H1 (cell line): ENCODE measurements around the gene ATAD3B. TPM values are rescaled to one million over a fixed set of nuclear protein-coding genes. Genes with fewer than 3 reads are reported as not detected.

ENCODE experiments used
- CTCF ChIA-PET: fragments of 300-600 bp; sonication (Branson Sonifier 250); formaldehyde crosslinking; loops from one replicate; lab custom pipeline; 2021; ENCODE audit not compliant: partially characterized antibody; lab: Charles Lee
- POLR2A ChIA-PET: fragments of 300-600 bp; sonication (Branson Sonifier 250); formaldehyde crosslinking; loops from one replicate; lab custom pipeline; 2021; ENCODE audit warnings: inconsistent platforms; ENCODE audit not compliant: partially characterized antibody; lab: Charles Lee
- DNase-seq, 2 experiments: peaks; one replicate each; pipeline versions ENCODE4 v3.0.0 to v3.0.0-alpha.2; 2010 to 2022; ENCODE audit warnings: low spot score in 2 of 2, low read depth in 1 of 2, mixed read lengths in 1 of 2
- FAIRE-seq: peaks from 2 replicates; lab custom pipeline; 2011; peaks lifted over from hg19 to GRCh38; lab: Jason Lieb, UNC
- H2AFZ ChIP-seq: 2 replicates; pipeline ENCODE4 v1.8.1; 2012; ENCODE audit warnings: low read length, inconsistent platforms
- H2AK5ac ChIP-seq: 2 replicates; pipeline ENCODE4 v1.6.1; 2013; ENCODE audit warnings: low read depth, low read length
- H2BK120ac ChIP-seq: replicated peaks from 2 replicates; pipeline ENCODE3; 2013; ENCODE audit warnings: low read depth, low read length, inconsistent platforms
- H2BK12ac ChIP-seq: 2 replicates; pipeline ENCODE4 v1.6.1; 2013; ENCODE audit warnings: low read depth, low read length
- H2BK15ac ChIP-seq: 2 replicates; pipeline ENCODE4 v1.6.1; 2013; ENCODE audit warnings: low read length
- H2BK20ac ChIP-seq: 2 replicates; pipeline ENCODE4 v1.6.1; 2013; ENCODE audit warnings: low read length
- H2BK5ac ChIP-seq: 2 replicates; pipeline ENCODE4 v1.6.1; 2013; ENCODE audit warnings: low read depth, low read length
- H3K14ac ChIP-seq: 2 replicates; pipeline ENCODE4 v1.6.1; 2013; ENCODE audit warnings: inconsistent platforms; ENCODE audit not compliant: insufficient read length
- H3K18ac ChIP-seq: 2 replicates; pipeline ENCODE4 v1.6.1; 2013; ENCODE audit warnings: low read length; ENCODE audit errors: extremely low read depth
- H3K23ac ChIP-seq: 2 replicates; pipeline ENCODE4 v1.6.1; 2013; ENCODE audit warnings: inconsistent platforms; ENCODE audit not compliant: insufficient read length
- H3K23me2 ChIP-seq: 2 replicates; pipeline ENCODE4 v1.6.1; 2013; ENCODE audit warnings: low read depth, low read length
- H3K27ac ChIP-seq: 2 replicates; pipeline ENCODE4 v1.6.1; 2011; ENCODE audit warnings: low read depth, low read length, inconsistent platforms
- H3K27me3 ChIP-seq, 4 experiments: replicated peaks in 1 of 4; 1 replicate in 1 of 4; 2 replicates in 3 of 4; pipeline versions ENCODE4 v1.6.1 to v1.8.1; 2011 to 2013; ENCODE audit warnings: low read length in 3 of 4, mild to moderate bottlenecking in 3 of 4, inconsistent platforms in 2 of 4, mixed read lengths in 2 of 4, moderate library complexity in 1 of 4; ENCODE audit not compliant: control insufficient read depth in 3 of 4, insufficient read depth in 3 of 4; ENCODE audit errors: extremely low read depth in 1 of 4
- H3K36me3 ChIP-seq, 4 experiments: 2 replicates each; pipeline versions ENCODE4 v1.6.1 to v1.8.1; 2011 to 2013; ENCODE audit warnings: mild to moderate bottlenecking in 4 of 4, low read length in 3 of 4, moderate library complexity in 2 of 4, control low read depth in 1 of 4, inconsistent platforms in 1 of 4; ENCODE audit not compliant: insufficient read depth in 4 of 4, control insufficient read depth in 2 of 4
- H3K4ac ChIP-seq: replicated peaks from 2 replicates; pipeline ENCODE3; 2013; ENCODE audit warnings: low read length, low read depth, mixed read lengths, inconsistent platforms; ENCODE audit not compliant: insufficient read length
- H3K4me1 ChIP-seq, 4 experiments: replicated peaks in 1 of 4; 1 replicate in 1 of 4; 2 replicates in 3 of 4; pipeline versions ENCODE4 v1.6.1 to v1.8.1; 2011 to 2013; ENCODE audit warnings: low read length in 3 of 4, inconsistent platforms in 2 of 4, mixed read lengths in 1 of 4; ENCODE audit not compliant: insufficient read depth in 4 of 4, control insufficient read depth in 3 of 4
- H3K4me2 ChIP-seq, 2 experiments: 2 replicates each; pipeline versions ENCODE4 v1.6.1 to v1.8.1; 2011 to 2013; ENCODE audit warnings: low read depth in 2 of 2, low read length in 2 of 2, control low read depth in 1 of 2, inconsistent platforms in 1 of 2, mild to moderate bottlenecking in 1 of 2; ENCODE audit not compliant: insufficient read depth in 1 of 2
- H3K4me3 ChIP-seq, 4 experiments: fragments of 200-600, 300-600 bp in 1 of 4; sonication (generic), shearing (Covaris generic), sonication (Bioruptor Twin) in 1 of 4; 2 replicates each; pipeline versions ENCODE4 v1.5.1 to v1.8.1; 2011 to 2016; ENCODE audit warnings: low read length in 4 of 4, low read depth in 3 of 4, control low read depth in 2 of 4, inconsistent platforms in 2 of 4, mild to moderate bottlenecking in 2 of 4, mixed read lengths in 1 of 4, moderate library complexity in 1 of 4; ENCODE audit not compliant: insufficient read depth in 2 of 4; ENCODE audit errors: extremely low read depth in 1 of 4
- H3K56ac ChIP-seq: replicated peaks from 2 replicates; pipeline ENCODE3; 2013; ENCODE audit warnings: low read depth, mild to moderate bottlenecking, mixed read lengths, low read length, inconsistent platforms; ENCODE audit not compliant: insufficient read length
- H3K79me1 ChIP-seq: 2 replicates; pipeline ENCODE4 v1.6.1; 2013; ENCODE audit warnings: low read depth, low read length, control low read depth
- H3K79me2 ChIP-seq, 2 experiments: 2 replicates each; pipeline versions ENCODE4 v1.6.1 to v1.8.1; 2012 to 2013; ENCODE audit warnings: low read length in 2 of 2, mild to moderate bottlenecking in 2 of 2, inconsistent platforms in 1 of 2; ENCODE audit not compliant: insufficient read depth in 2 of 2, control insufficient read depth in 1 of 2
- H3K9ac ChIP-seq, 4 experiments: replicated peaks in 1 of 4; 1 replicate in 1 of 4; 2 replicates in 3 of 4; pipeline versions ENCODE4 v1.6.1 to v1.8.1; 2011 to 2013; ENCODE audit warnings: low read depth in 3 of 4, low read length in 3 of 4, control low read depth in 2 of 4, mild to moderate bottlenecking in 2 of 4, moderate library complexity in 2 of 4, inconsistent platforms in 1 of 4; ENCODE audit errors: extremely low read depth in 1 of 4
- H3K9me3 ChIP-seq, 2 experiments: 2 replicates each; pipeline versions ENCODE4 v1.6.1 to v1.8.1; 2012 to 2013; ENCODE audit warnings: mild to moderate bottlenecking in 2 of 2, moderate library complexity in 2 of 2, control low read depth in 1 of 2, inconsistent platforms in 1 of 2, low read depth in 1 of 2, low read length in 1 of 2, mixed read lengths in 1 of 2; ENCODE audit not compliant: insufficient read depth in 2 of 2
- H4K20me1 ChIP-seq, 2 experiments: replicated peaks in 1 of 2; 2 replicates each; pipeline versions ENCODE3 to v1.8.1; 2011 to 2013; ENCODE audit warnings: inconsistent platforms in 2 of 2, low read length in 2 of 2, mild to moderate bottlenecking in 1 of 2; ENCODE audit not compliant: insufficient read depth in 2 of 2, control insufficient read depth in 1 of 2
- H4K5ac ChIP-seq: 2 replicates; pipeline ENCODE4 v1.6.1; 2013; ENCODE audit warnings: low read length, low read depth, mixed read lengths, inconsistent platforms; ENCODE audit not compliant: insufficient read length
- H4K8ac ChIP-seq: 2 replicates; pipeline ENCODE4 v1.8.0; 2013; ENCODE audit warnings: mild to moderate bottlenecking, moderate library complexity, low read length, inconsistent platforms; ENCODE audit not compliant: insufficient read depth; ENCODE audit errors: extremely low read depth
- H4K91ac ChIP-seq: replicated peaks from 2 replicates; pipeline ENCODE3; 2013; ENCODE audit warnings: low read length, mixed read lengths, inconsistent platforms; ENCODE audit not compliant: insufficient read length
- ATF2 ChIP-seq: IDR thresholded peaks from 2 replicates; pipeline ENCODE4 v1.6.1; 2012; ENCODE audit warnings: low read length, inconsistent platforms
- BACH1 ChIP-seq: IDR thresholded peaks from 2 replicates; pipeline ENCODE4 v1.6.1; 2012; ENCODE audit warnings: low read length, improper control_type of control experiment
- MAFK ChIP-seq: IDR thresholded peaks from 2 replicates; pipeline ENCODE4 v1.6.1; 2012; ENCODE audit warnings: low read depth, mild to moderate bottlenecking, improper control_type of control experiment, low read length
- POLR2AphosphoS5 ChIP-seq: IDR thresholded peaks from 2 replicates; pipeline ENCODE4 v1.6.1; 2011; ENCODE audit warnings: low read depth, low read length
- RXRA ChIP-seq: IDR thresholded peaks from 2 replicates; pipeline ENCODE4 v1.6.1; 2011; ENCODE audit warnings: low read depth, mild to moderate bottlenecking, low read length, moderate library complexity; ENCODE audit not compliant: insufficient read depth
- SIN3A ChIP-seq, 2 experiments: IDR thresholded peaks in 1 of 2; conservative IDR thresholded peaks in 1 of 2; 2 replicates each; pipeline ENCODE4 v1.6.1; 2011 to 2012; ENCODE audit warnings: low read length in 2 of 2, improper control_type of control experiment in 1 of 2, low read depth in 1 of 2, mild to moderate bottlenecking in 1 of 2
- SP1 ChIP-seq: IDR thresholded peaks from 2 replicates; pipeline ENCODE4 v1.6.1; 2011; ENCODE audit warnings: low read depth, low read length
- TAF1 ChIP-seq: IDR thresholded peaks from 2 replicates; pipeline ENCODE4 v1.6.1; 2011; ENCODE audit warnings: mild to moderate bottlenecking, low read depth, low read length
- ZNF274 ChIP-seq: IDR thresholded peaks from 2 replicates; pipeline ENCODE4 v1.7.0; 2012; ENCODE audit warnings: low read length, borderline replicate concordance; ENCODE audit errors: extremely low read depth
- WGBS, 2 experiments: shearing (Covaris generic) in 1 of 2; methylation state at CpG; one replicate each; pipeline versions ENCODE4 v1.1.6 to v1.1.7; 2013 to 2015; ENCODE audit warnings: low lambda C conversion rate in 2 of 2, mixed read lengths in 2 of 2, inconsistent platforms in 1 of 2, low coverage in 1 of 2, missing lambda C conversion rate in 1 of 2; ENCODE audit not compliant: insufficient replicate concordance in 2 of 2, insufficient coverage in 1 of 2, insufficient read length in 1 of 2; ENCODE audit errors: extremely low coverage in 1 of 2, missing lambda C conversion rate in 1 of 2; 5-methylcytosine and 5-hydroxymethylcytosine counted together
- polyA plus RNA-seq, 7 experiments: library from polyadenylated mRNA; depleted of rRNA in 3 of 7; stranded (reverse) in 5 of 7; unstranded in 2 of 7; fragments of >200 nt in 5 of 7; fragments of 200-250 nt in 2 of 7; gene quantifications; 1 replicate in 5 of 7; 2 replicates in 1 of 7; 4 replicates in 1 of 7; pipeline versions ENCODE4 v1.2.1 to v1.2.3, GENCODE V29; 2011 to 2013; ENCODE audit warnings: missing spikeins in 2 of 7, mixed read lengths in 2 of 7
- total RNA-seq: library from RNA; stranded (reverse); fragmentation: NEBNext Ultra II Directional; extraction: Animal tissue kit (Norgen Biotek cat#: 25700); gene quantifications from 2 replicates; pipeline ENCODE4 v1.2.1, GENCODE V29; 2021

ATAD3B gene
- total and polyA plus RNA-seq, 2 of the 8 experiments (the other 6 are each of a cell fraction or from before 2014, with no cell fraction given), result 31.3 to 63.0 TPM

- ChIA-PET POLR2A (interaction anchor here (0.6 to 22.9 kb wide), 7 partner anchors 8 to 36 kb away, joined by 3 to 515 read pairs (median 10); partner anchors contain the start of genes ANKRD65, CCNL2 and MRPL20), CTCF (interaction anchor here (0.9 to 1.6 kb wide), 4 partner anchors 10 to 44 kb away, joined by 3 to 6 read pairs (median 4); no protein-coding TSS in a partner anchor)
- Histone ChIP-seq H3K79me1 (no peaks in the 10 kb centered on the region), H3K79me2 (peaks cover 0 to 8% of the 10 kb centered on the region in 2 experiments; a peak in 1 of 4 replicates), H3K14ac (no peak overlapping the region), H3K4ac (peak overlapping the region; percentile 69), H2BK20ac (no peak overlapping the region), H3K27ac (no peak overlapping the region), H3K4me2 (peak overlapping the region; percentile 54 to 94), H3K4me3 (peak overlapping the region; percentile 46 to 72 (median 70)), H3K9me3 (no peaks in the 10 kb centered on the region), H3K23ac (no peak overlapping the region), H2BK5ac (no peak overlapping the region), H2BK120ac (no peak overlapping the region), H3K36me3 (peaks cover 0 to 7% (median 0%) of the 10 kb centered on the region in 4 experiments; a peak in 1 of 8 replicates), H4K20me1 (peaks cover 4 to 7% of the 10 kb centered on the region in 2 experiments), H3K56ac (no peak overlapping the region), H2AK5ac (0 out of 2 replicates have a peak overlapping the region, but pooled peaks have one; percentile 88), H4K8ac (no peak overlapping the region), H3K9ac (no peak overlapping the region; a peak in 1 of 7 replicates), H3K27me3 (peaks cover 0 to 3% (median 0%) of the 10 kb centered on the region in 4 experiments; a peak in 2 of 7 replicates), H3K4me1 (peaks cover 0 to 48% (median 38%) of the 10 kb centered on the region in 4 experiments; a peak in 6 of 7 replicates), H3K18ac (no peak overlapping the region; the same call in 1 of the 2 replicates), H4K5ac (no peak overlapping the region), H2BK12ac (peak overlapping the region; percentile 50; the same call in 1 of the 2 replicates), H2BK15ac (0 out of 2 replicates have a peak overlapping the region, but pooled peaks have one; percentile 8), H2AFZ (no peak overlapping the region), H4K91ac (no peak overlapping the region), H3K23me2 (peaks cover 18% of the 10 kb centered on the region; the same call in 1 of the 2 replicates)
- 31% methylated on average over 25 of the region's 40 CpGs; no CpG with 5 or more reads in 1 of the 2 experiments for WGBS, 2 experiments
- FAIRE-seq (no peak), DNase-seq (no peak)
- TF ChIP-seq RXRA (no peak), TAF1 (no peak), SIN3A (conservative IDR thresholded peaks at IDR 0.05 in 1 of 2, IDR thresholded peaks at IDR 0.05 in 1 of 2; ENCODE audit: low read depth in 1 of 2, low read length in 2 of 2) (no peak), ZNF274 (no peak), MAFK (no peak), SP1 (no peak), ATF2 (no peak), POLR2AphosphoS5 (no peak), BACH1 (no peak)
Observed at GRCh38 chr1:1435911-1436629, 35.5 kb upstream of the ATAD3B start.
